Activated CD8-positive, alpha-beta memory T cell treated with anti-CD3 and anti-CD28 coated beads, Interleukin-2, amount 50 U/mL, for 1 hour (primary cell): ENCODE results near the gene TIMP2.
"Not testable (repeated sequence)": the region's sequence is repeated elsewhere in the genome, so short reads cannot be mapped to it uniquely, and the experiment has no call there.

ENCODE experiments used
- DNase-seq: peaks from one replicate; pipeline ENCODE4 v3.0.0-alpha.2; 2020; ENCODE audit errors: extremely low read depth

TIMP2 gene

GRCh38 chr17:78888941-78889518 is 36.2 kb downstream of the TIMP2 start:
- no peak for DNase-seq

- DNase-seq: no peak
Measured at GRCh38 chr17:78886954-78887353, 38.2 kb downstream of the TIMP2 start.

- no peak for DNase-seq
Measured at GRCh38 chr17:78885956-78886355, 39.2 kb downstream of the TIMP2 start.

GRCh38 chr17:78884876-78885667 is 40.1 kb downstream of the TIMP2 start:
- DNase-seq: no peak

GRCh38 chr17:78884148-78884825 is 40.9 kb downstream of the TIMP2 start:
- DNase-seq: no peak

- no peak for DNase-seq
Measured at GRCh38 chr17:78883533-78884131, 41.6 kb downstream of the TIMP2 start.

GRCh38 chr17:78883089-78883532 is 42.1 kb downstream of the TIMP2 start:
- no peak for DNase-seq

- DNase-seq: no peak
Measured at GRCh38 chr17:78882540-78883088, 42.6 kb downstream of the TIMP2 start.

GRCh38 chr17:78879635-78880186 is 45.5 kb downstream of the TIMP2 start:
- DNase-seq: no peak

GRCh38 chr17:78878871-78879527 is 46.2 kb downstream of the TIMP2 start:
- DNase-seq: no peak

GRCh38 chr17:78878261-78878660 is 46.9 kb downstream of the TIMP2 start:
- no peak for DNase-seq

- DNase-seq: not testable (repeated sequence)
Measured at GRCh38 chr17:78876954-78877517, 48.2 kb downstream of the TIMP2 start.

GRCh38 chr17:78876094-78876597 is 49.0 kb downstream of the TIMP2 start:
- no peak for DNase-seq

GRCh38 chr17:78875363-78876093 is 49.7 kb downstream of the TIMP2 start:
- DNase-seq: no peak

- DNase-seq: no peak
Measured at GRCh38 chr17:78873519-78874340, 51.5 kb downstream of the TIMP2 start.

GRCh38 chr17:78872486-78872885 is 52.7 kb downstream of the TIMP2 start:
- no peak for DNase-seq

GRCh38 chr17:78870621-78871020 is 54.6 kb downstream of the TIMP2 start:
- no peak for DNase-seq

- DNase-seq: no peak
Measured at GRCh38 chr17:78868391-78868790, 56.8 kb downstream of the TIMP2 start.

- not testable (repeated sequence) for DNase-seq
Measured at GRCh38 chr17:78867046-78867445, 58.1 kb downstream of the TIMP2 start.
